Measurements from ENCODE around the gene FAM76B. TPM values are rescaled to one million over a fixed set of nuclear protein-coding genes. Genes with fewer than 3 reads are reported as not detected.

The FAM76B gene
- total and polyA plus RNA-seq, 9 of the 15 experiments (the other 6 are each of a cell fraction or from before 2014, with no cell fraction given): 22.5 to 60.0 (median 35.0) TPM

GRCh38 chr11:95751515-95751914, 38.1 kb downstream of the FAM76B start (continued):
- TF ChIP-seq BRD9 (IDR thresholded peaks at IDR 0.05; ENCODE audit: low read depth, partially characterized antibody): no peak
- TF ChIP-seq FOXA3 (CRISPR knock-in tag; conservative IDR thresholded peaks at IDR 0.05 in 1 of 2, IDR thresholded peaks at IDR 0.05 in 1 of 2): no peak
- no peak for TF ChIP-seq ZNF507 (tag; conservative IDR thresholded peaks at IDR 0.05)
- TF ChIP-seq SMAD3 (CRISPR knock-in tag; conservative IDR thresholded peaks at IDR 0.05): no peak
- no peak for TF ChIP-seq ZNF445 (CRISPR knock-in tag; IDR thresholded peaks at IDR 0.05; ENCODE audit: low read depth)
- TF ChIP-seq PKNOX1 (IDR thresholded peaks at IDR 0.05): peak; percentile 11; the same call in 1 of the 2 replicates
- TF ChIP-seq CCAR2 (IDR thresholded peaks at IDR 0.05; ENCODE audit: low read depth, low read length): no peak
- no peak for TF ChIP-seq RFX5 (IDR thresholded peaks at IDR 0.05; ENCODE audit: low read depth, low read length)
- TF ChIP-seq TEAD2 (tag; IDR thresholded peaks at IDR 0.05): no peak
- no peak for TF ChIP-seq STAT5A (IDR thresholded peaks at IDR 0.05; ENCODE audit: borderline replicate concordance, low read length)
- TF ChIP-seq ZNF146 (CRISPR knock-in tag; IDR thresholded peaks at IDR 0.05; ENCODE audit: unreplicated experiment): no peak
- TF ChIP-seq E4F1 (CRISPR knock-in tag; IDR thresholded peaks at IDR 0.05; ENCODE audit: borderline replicate concordance): no peak
- TF ChIP-seq THRB (CRISPR knock-in tag; conservative IDR thresholded peaks at IDR 0.05): no peak
- no peak for TF ChIP-seq TCF7L2 (IDR thresholded peaks at IDR 0.05; ENCODE audit: low read depth, low read length)
- no peak for TF ChIP-seq PBX2 (CRISPR knock-in tag; IDR thresholded peaks at IDR 0.05; ENCODE audit: low read depth)
- peak; percentile 37; the same call in 1 of the 2 replicates for TF ChIP-seq PBX2 (tag; conservative IDR thresholded peaks at IDR 0.05; ENCODE audit: low read depth)
- no peak for TF ChIP-seq TRIM28 (IDR thresholded peaks at IDR 0.05)
- no peak for TF ChIP-seq ZNF316 (IDR thresholded peaks at IDR 0.05)

Data from K562 (cell line).